GM12874 (cell line): ENCODE results near the gene TSPYL1.

Experiments
- CTCF ChIP-seq: IDR thresholded peaks from 2 replicates; pipeline ENCODE4 v1.5.1; 2011; ENCODE audit warnings: low read depth, mild to moderate bottlenecking, control low read depth, low read length, moderate library complexity; ENCODE audit not compliant: insufficient read depth

TSPYL1 gene

GRCh38 chr6:116244284-116244683 is 35.4 kb downstream of the TSPYL1 start:
- TF ChIP-seq CTCF: no peak

DNA sequence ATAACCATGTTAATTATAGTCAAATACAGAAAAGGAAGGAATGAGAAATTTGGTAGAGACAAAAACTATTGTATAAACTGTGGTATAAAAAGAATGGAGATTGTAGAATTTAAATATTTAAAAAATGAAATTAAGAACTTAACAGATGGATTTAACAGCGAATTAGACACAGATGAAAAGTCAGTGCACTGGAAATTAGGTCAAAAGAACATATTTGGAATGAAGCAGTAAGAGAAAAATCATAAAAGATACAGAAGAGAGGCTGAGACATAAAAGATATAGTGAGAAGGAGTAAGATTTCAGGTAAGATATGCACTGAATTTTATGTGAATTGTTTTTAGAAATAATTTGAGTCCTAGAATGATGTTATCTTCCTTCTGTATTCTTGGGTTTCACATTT is 39.9 kb downstream of the TSPYL1 start:
- no peak for TF ChIP-seq CTCF

GRCh38 chr6:116239256-116239655 is 40.5 kb downstream of the TSPYL1 start:
- TF ChIP-seq CTCF: no peak

DNA sequence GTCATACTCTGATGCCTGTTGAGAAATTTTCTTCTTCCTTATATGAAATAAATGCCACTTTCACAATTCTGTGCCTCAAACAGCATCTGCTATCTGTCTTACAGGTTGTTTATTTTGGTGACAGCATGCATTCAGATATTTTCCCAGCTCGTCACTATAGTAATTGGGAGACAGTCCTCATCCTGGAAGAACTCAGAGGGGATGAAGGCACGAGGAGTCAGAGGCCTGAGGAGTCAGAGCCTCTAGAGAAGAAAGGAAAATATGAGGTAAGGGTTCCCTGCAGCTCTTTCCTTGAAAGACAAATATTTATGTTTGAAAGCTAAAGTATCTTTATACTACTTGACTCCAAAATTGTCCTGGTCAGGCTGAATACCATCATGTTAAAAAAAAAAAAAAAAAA is 41.6 kb downstream of the TSPYL1 start:
- TF ChIP-seq CTCF: no peak

GRCh38 chr6:116234689-116235088 is 45.0 kb downstream of the TSPYL1 start:
- no peak for TF ChIP-seq CTCF

GRCh38 chr6:116229287-116229913 is 50.3 kb downstream of the TSPYL1 start:
- TF ChIP-seq CTCF: no peak
